ENCODE measurements around the gene HOXB13. TPM values are rescaled to one million over a fixed set of nuclear protein-coding genes. Genes with fewer than 3 reads are reported as not detected.

HOXB13 gene
- total RNA-seq, 4 donors from 2014 or later: not detected

DNA sequence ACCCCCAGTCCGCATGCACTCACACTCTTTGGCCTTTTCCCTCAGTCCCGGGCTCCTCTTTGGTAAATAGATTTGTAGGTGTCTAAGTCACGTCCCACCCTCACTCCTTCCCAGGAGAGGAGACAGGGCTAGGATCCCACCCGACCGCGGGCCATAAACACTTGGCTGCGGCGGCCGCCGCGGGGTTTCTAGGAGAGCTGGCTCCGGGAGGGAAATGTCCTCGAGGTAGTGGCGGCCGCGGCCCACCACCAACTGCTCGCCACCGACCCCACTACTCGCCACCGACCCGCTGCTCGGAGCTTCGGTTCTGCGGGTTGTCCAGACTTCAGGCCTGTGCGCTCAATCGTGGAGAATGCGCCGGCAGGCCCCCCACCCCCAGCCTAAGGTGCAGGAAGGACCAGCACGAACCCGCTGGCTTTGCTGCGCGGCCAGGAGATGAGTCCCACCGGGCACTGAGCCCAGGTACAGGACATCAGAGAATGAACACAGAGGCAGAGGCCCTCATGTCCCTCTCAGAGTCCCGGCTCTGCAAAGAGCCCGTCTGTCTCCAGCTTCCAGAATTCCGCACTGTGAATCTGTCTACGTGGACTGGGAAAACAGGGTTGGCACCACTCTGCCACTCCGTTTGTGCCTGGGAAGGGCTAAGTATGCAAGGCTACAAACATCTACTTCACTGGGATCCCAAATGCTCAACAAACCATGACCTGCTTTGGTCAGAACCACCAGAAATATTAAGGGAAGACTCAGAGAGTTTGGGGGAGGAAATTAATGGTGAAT is 3.1 kb downstream of the HOXB13 start:
- Histone ChIP-seq H3K27me3 (peaks cover 99 to 100% (median 100%) of the 10 kb centered on the region in 3 donors), H3K27ac (no peak overlapping the region), H3K4me1 (peaks cover 11 to 25% of the 10 kb centered on the region in 2 donors), H3K36me3 (no peaks in the 10 kb centered on the region), H3K4me3 (no peak overlapping the region), H3K9me3 (no peaks in the 10 kb centered on the region)
- in situ Hi-C loops (cut with MboI; ENCODE audit: low sequenced_read_pairs in 4 of 4): loop anchor here in 3 of 4 donors (10.0 to 25.0 kb wide), 4 partner anchors 88 to 287 kb away; partner anchors contain the start of genes HOXB9 (in 1 of the 3) and IGF2BP1 (in 1 of the 3)
- no peak for DNase-seq
- ATAC-seq: no peak
- intact Hi-C loops (cut with DNase I; ENCODE audit: low total_unique reads): loop anchor here (2.0 kb wide), 2 partner anchors 65 to 153 kb away; no protein-coding TSS in a partner anchor
- no peak for TF ChIP-seq POLR2A (IDR thresholded peaks at IDR 0.05)
- TF ChIP-seq, protein P1, sequence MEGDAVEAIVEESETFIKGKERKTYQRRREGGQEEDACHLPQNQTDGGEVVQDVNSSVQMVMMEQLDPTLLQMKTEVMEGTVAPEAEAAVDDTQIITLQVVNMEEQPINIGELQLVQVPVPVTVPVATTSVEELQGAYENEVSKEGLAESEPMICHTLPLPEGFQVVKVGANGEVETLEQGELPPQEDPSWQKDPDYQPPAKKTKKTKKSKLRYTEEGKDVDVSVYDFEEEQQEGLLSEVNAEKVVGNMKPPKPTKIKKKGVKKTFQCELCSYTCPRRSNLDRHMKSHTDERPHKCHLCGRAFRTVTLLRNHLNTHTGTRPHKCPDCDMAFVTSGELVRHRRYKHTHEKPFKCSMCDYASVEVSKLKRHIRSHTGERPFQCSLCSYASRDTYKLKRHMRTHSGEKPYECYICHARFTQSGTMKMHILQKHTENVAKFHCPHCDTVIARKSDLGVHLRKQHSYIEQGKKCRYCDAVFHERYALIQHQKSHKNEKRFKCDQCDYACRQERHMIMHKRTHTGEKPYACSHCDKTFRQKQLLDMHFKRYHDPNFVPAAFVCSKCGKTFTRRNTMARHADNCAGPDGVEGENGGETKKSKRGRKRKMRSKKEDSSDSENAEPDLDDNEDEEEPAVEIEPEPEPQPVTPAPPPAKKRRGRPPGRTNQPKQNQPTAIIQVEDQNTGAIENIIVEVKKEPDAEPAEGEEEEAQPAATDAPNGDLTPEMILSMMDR (IDR thresholded peaks at IDR 0.05 in 4 of 5, conservative IDR thresholded peaks at IDR 0.05 in 1 of 5): no peak

DNA sequence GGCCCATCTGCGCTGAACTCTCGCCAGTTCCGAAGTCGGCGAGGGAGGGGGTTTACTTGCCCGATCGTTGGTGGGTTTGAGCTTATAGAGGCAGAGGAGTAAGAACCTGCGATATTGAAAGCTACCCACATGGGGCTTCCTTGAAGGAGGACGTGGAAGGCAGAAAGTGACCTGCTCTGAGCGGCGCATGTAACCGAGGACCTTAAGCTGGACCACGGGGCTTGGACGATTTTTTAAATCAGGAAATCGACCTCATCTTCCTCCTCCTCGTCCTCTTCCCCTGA is 3.6 kb downstream of the HOXB13 start:
- intact Hi-C loops (cut with DNase I; ENCODE audit: low total_unique reads): loop anchor here (2.0 kb wide), 2 partner anchors 66 to 154 kb away; no protein-coding TSS in a partner anchor
- TF ChIP-seq POLR2A (IDR thresholded peaks at IDR 0.05): no peak
- TF ChIP-seq, protein P1 (IDR thresholded peaks at IDR 0.05 in 4 of 5, conservative IDR thresholded peaks at IDR 0.05 in 1 of 5): no peak
- H3K4me3 ChIP-seq: peak overlapping the region in 1 of 4 donors; percentile 13
- H3K4me1 ChIP-seq: peaks cover 11 to 25% of the 10 kb centered on the region in 2 donors
- H3K27me3 ChIP-seq: peaks cover 99 to 100% (median 100%) of the 10 kb centered on the region in 3 donors
- in situ Hi-C loops (cut with MboI; ENCODE audit: low sequenced_read_pairs in 4 of 4): loop anchor here in 3 of 4 donors (10.0 to 25.0 kb wide), 4 partner anchors 88 to 287 kb away; partner anchors contain the start of genes HOXB9 (in 1 of the 3) and IGF2BP1 (in 1 of the 3)
- H3K27ac ChIP-seq: no peak overlapping the region
- no peak for DNase-seq
- H3K36me3 ChIP-seq: no peaks in the 10 kb centered on the region
- no peaks in the 10 kb centered on the region for H3K9me3 ChIP-seq
- no peak for ATAC-seq

DNA sequence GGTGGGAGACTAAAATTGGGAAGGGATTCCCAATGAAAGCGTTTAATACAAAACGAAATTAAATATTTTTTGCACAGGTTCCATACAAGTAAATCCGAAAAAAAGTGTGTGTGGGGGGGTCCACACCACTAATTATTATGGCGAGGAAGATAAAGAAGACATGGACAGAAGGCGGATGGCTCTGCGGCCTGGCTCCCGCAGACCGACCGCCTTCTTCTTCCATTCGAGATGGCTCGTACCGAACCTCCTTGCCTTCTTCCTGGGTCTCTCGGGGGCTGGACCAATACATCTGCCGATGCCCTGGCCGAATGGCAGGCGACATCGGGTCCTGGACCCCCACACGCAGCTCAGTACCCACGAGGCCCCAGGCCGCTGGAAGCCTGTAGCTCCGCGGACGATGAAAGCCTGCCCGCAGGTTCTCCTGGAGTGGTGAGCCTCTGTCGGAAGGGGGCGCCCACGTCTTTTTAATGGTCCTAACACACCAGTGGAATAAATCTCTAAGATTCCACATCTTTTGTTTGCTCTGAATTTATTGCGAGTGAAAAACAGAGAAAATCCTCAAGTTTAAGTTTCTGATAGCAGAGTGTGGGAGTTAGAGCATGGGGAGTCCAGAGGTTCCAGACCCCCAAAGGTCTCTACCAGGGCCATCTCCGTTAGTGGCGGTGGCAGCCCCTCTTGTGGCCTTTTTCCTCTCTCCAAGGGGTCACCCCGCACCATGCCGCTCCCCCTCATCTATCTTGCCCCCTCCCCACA is 4.1 kb downstream of the HOXB13 start:
- Histone ChIP-seq H3K4me3 (peak overlapping the region in 1 of 4 donors; percentile 13), H3K4me1 (peaks cover 11 to 26% of the 10 kb centered on the region in 2 donors), H3K9me3 (no peaks in the 10 kb centered on the region), H3K27me3 (peaks cover 99 to 100% (median 100%) of the 10 kb centered on the region in 3 donors), H3K36me3 (no peaks in the 10 kb centered on the region), H3K27ac (no peak overlapping the region)
- ATAC-seq (peak; percentile 66 to 78), DNase-seq (peak; percentile 43 to 52)
- intact Hi-C loops (cut with DNase I; ENCODE audit: low total_unique reads): loop anchor here (2.0 kb wide), 2 partner anchors 66 to 154 kb away; no protein-coding TSS in a partner anchor
- in situ Hi-C loops (cut with MboI; ENCODE audit: low sequenced_read_pairs in 4 of 4): loop anchor here in 3 of 4 donors (10.0 to 25.0 kb wide), 5 partner anchors 87 to 313 kb away; partner anchors contain the start of genes HOXB9 (in 1 of the 3) and IGF2BP1 (in 1 of the 3)
- no peak for TF ChIP-seq POLR2A (IDR thresholded peaks at IDR 0.05)
- TF ChIP-seq, protein P1 (IDR thresholded peaks at IDR 0.05 in 4 of 5, conservative IDR thresholded peaks at IDR 0.05 in 1 of 5): peak; percentile 31 to 72 (median 44)

DNA sequence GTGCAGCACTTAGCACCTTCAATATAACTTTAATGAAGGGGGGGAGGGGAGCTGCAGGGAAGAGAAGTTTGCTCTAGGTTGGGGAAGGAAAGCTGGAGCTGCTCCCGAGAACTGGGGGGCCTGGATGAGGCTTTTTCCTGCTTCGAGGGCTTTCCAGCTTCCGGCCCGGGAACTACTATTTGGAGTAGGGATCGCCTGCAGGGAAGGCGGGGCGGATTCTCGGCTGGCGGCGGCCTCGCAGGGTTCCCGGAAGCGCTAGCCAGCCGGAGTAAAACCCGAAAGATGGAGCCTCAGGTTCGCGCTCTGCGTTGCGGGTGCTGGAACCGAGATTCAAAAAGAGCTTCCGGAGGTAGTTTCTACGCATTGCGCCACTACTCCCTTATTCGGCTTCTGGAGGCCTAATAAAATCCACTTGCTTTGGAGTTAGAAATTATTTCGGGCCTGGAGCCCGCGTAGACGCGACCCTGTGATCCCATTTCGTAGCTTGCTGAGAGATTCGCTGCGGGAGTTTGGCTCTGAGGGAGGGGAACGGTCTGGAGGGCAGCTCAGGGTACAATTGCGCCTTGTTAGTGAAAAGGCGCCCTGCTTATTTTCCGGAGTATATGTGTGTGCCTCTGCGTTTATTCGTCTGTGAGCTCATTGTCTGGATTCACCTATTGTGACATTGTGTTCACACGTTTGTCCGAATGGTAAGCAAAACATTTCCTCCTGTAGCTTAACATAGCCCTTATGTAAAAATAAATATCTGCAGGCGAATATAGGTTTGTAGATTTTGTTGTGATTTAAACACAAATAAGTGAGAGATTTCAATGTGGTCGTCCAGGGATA is 4.9 kb downstream of the HOXB13 start:
- H3K27ac ChIP-seq: no peak overlapping the region
- H3K4me1 ChIP-seq: peaks cover 4 to 24% of the 10 kb centered on the region in 2 donors
- DNase-seq: no peak
- intact Hi-C loops (cut with DNase I; ENCODE audit: low total_unique reads): loop anchor here (2.0 kb wide), 2 partner anchors 67 to 155 kb away; no protein-coding TSS in a partner anchor
- no peak for ATAC-seq
- in situ Hi-C loops (cut with MboI; ENCODE audit: low sequenced_read_pairs in 4 of 4): loop anchor here in 2 of 4 donors (10.0 to 25.0 kb wide), 2 partner anchors 161 to 314 kb away; no protein-coding TSS in a partner anchor
- no peaks in the 10 kb centered on the region for H3K36me3 ChIP-seq
- H3K9me3 ChIP-seq: no peaks in the 10 kb centered on the region
- H3K27me3 ChIP-seq: peaks cover 99 to 100% (median 100%) of the 10 kb centered on the region in 3 donors
- H3K4me3 ChIP-seq: no peak overlapping the region
- TF ChIP-seq POLR2A (IDR thresholded peaks at IDR 0.05): no peak
- TF ChIP-seq, protein P1 (IDR thresholded peaks at IDR 0.05 in 4 of 5, conservative IDR thresholded peaks at IDR 0.05 in 1 of 5): no peak
